ENCODE data around the gene TACR1. TPM values are rescaled to one million over a fixed set of nuclear protein-coding genes. Genes with fewer than 3 reads are reported as not detected.

The TACR1 gene
- total RNA-seq, 4 donors from 2014 or later: 1.2 to 6.5 (median 2.7) TPM

DNA sequence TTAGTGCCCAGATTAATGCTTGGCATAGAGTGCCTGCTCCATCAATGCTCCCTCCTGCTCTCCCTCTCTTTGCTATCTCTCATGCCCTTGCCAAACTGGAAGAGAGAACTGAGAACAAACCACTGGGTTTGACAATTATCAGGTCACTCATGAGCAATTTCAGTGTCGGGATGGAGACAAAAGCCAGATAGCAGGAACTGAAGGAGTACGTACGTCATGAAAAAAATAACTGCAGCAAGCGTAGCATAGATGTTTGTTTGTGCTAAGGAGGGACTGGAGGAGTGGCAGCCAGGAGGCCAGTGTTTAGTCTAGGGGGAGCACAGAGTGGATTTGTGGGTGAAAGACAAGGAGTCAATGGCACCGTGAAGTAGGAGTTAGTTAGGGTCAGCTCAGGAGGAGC is 127.6 kb downstream of the TACR1 start:
- no peak for TF ChIP-seq POLR2A (IDR thresholded peaks at IDR 0.05; ENCODE audit: low read depth)
- no peak for TF ChIP-seq EP300 (IDR thresholded peaks at IDR 0.05)
- no peak for TF ChIP-seq POLR2AphosphoS5 (IDR thresholded peaks at IDR 0.05)
- TF ChIP-seq, protein P1, sequence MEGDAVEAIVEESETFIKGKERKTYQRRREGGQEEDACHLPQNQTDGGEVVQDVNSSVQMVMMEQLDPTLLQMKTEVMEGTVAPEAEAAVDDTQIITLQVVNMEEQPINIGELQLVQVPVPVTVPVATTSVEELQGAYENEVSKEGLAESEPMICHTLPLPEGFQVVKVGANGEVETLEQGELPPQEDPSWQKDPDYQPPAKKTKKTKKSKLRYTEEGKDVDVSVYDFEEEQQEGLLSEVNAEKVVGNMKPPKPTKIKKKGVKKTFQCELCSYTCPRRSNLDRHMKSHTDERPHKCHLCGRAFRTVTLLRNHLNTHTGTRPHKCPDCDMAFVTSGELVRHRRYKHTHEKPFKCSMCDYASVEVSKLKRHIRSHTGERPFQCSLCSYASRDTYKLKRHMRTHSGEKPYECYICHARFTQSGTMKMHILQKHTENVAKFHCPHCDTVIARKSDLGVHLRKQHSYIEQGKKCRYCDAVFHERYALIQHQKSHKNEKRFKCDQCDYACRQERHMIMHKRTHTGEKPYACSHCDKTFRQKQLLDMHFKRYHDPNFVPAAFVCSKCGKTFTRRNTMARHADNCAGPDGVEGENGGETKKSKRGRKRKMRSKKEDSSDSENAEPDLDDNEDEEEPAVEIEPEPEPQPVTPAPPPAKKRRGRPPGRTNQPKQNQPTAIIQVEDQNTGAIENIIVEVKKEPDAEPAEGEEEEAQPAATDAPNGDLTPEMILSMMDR (IDR thresholded peaks at IDR 0.05): no peak
- 64% methylated on average over 5 of the region's 5 CpGs for WGBS
- Histone ChIP-seq H3K36me3 (no peaks in the 10 kb centered on the region), H3K27me3 (no peaks in the 10 kb centered on the region), H3K27ac (replicated peaks in 1 of 4) (no peak overlapping the region), H3K4me3 (no peak overlapping the region), H3K9me3 (no peaks in the 10 kb centered on the region), H3K4me1 (no peaks in the 10 kb centered on the region)
- no peak for DNase-seq (ENCODE audit: extremely low spot score)
- intact Hi-C loops (cut with DNase I): no loop called here

DNA sequence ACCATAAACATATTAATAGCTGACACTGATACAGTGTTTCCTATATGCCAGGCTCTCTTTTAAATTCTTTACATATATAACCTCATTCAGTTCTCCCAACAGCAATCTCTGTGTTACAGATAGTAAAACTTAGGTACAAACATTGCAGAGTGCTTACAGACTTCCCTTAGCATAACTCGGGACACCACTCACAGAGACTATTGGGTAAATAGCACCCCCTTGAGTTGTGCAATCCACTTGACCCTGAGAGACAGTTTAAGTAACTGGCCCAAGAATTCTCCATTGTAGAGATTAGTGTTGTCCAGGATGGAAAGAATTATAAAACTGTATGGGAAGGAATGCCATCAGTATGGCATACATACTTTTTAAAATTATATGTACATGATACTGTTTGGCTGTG is 130.8 kb downstream of the TACR1 start:
- H3K27me3 ChIP-seq: no peaks in the 10 kb centered on the region
- no peaks in the 10 kb centered on the region for H3K36me3 ChIP-seq
- no peak for DNase-seq (ENCODE audit: extremely low spot score)
- no peak overlapping the region for H3K27ac ChIP-seq (replicated peaks in 1 of 4)
- 43% methylated on average over 1 of the region's 1 CpG for WGBS
- H3K9me3 ChIP-seq: no peaks in the 10 kb centered on the region
- no peaks in the 10 kb centered on the region for H3K4me1 ChIP-seq
- TF ChIP-seq POLR2AphosphoS5 (IDR thresholded peaks at IDR 0.05) (no peak), EP300 (IDR thresholded peaks at IDR 0.05) (no peak), POLR2A (IDR thresholded peaks at IDR 0.05; ENCODE audit: low read depth) (no peak)
- TF ChIP-seq, protein P1 (IDR thresholded peaks at IDR 0.05): no peak
- H3K4me3 ChIP-seq: no peak overlapping the region
- intact Hi-C loops (cut with DNase I): no loop called here

DNA sequence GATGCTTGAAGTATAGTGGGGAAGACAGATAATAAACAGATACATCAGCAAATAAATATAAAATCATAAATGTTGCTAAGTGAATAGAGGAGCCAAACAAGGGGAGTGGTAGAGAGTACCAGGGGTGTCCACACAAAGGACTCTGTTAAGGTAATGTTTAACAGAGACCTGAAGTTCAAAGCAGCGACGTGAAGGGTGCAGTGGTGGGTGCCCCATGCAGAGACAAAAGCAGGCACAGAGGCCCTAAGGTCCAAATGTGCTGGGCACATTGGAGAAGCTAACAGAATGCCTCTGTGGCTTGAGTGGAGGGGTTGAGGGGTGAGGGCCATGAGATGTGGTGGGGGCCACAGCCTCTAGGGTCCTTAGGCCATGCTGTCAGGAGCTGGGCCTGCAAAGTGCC is 131.8 kb downstream of the TACR1 start:
- intact Hi-C loops (cut with DNase I): no loop called here
- TF ChIP-seq EP300 (IDR thresholded peaks at IDR 0.05): no peak
- TF ChIP-seq POLR2A (IDR thresholded peaks at IDR 0.05; ENCODE audit: low read depth): no peak
- no peak for TF ChIP-seq POLR2AphosphoS5 (IDR thresholded peaks at IDR 0.05)
- TF ChIP-seq, protein P1 (IDR thresholded peaks at IDR 0.05): no peak
- WGBS: 97% methylated on average over 2 of the region's 2 CpGs

DNA sequence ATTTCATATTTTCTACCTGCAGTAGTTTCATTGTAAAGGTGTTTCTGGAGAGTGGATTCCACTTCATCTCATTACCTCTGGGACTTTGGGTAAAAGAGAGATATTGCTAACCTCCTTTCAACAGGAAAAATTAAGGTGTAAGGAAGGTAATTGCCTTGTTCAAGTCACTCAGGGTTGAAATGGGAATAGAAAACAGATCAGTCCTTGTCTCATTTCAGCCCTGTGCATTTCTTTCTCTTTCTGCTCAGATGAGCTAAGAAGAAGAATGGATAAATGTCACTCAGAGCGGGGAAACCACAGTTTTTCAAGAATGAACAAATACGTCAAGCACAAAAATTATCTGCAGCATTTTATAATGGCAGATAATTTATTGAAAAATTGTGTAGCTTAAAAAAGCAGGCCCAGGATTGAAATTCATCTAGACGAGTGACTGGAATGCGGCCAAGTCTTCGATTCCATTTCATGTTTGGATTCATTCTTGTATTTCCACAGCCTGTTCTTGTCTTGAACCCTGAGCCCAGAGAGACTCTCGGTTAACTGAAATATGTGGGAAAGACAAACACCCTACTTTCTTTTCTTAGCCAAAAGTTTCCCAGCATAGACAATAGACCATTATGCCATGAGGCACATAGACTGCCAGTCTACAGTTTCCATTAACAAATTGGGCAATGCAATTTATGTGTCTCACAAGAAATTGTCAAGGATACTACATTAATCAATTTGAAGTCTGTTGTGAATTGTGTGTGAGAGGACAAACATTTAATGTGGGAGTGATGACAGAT is 133.0 kb downstream of the TACR1 start:
- 75% methylated on average over 6 of the region's 6 CpGs for WGBS
- intact Hi-C loops (cut with DNase I): no loop called here
- Histone ChIP-seq H3K36me3 (no peaks in the 10 kb centered on the region), H3K27ac (replicated peaks in 1 of 4) (no peak overlapping the region), H3K27me3 (no peaks in the 10 kb centered on the region), H3K9me3 (no peaks in the 10 kb centered on the region), H3K4me3 (no peak overlapping the region), H3K4me1 (no peaks in the 10 kb centered on the region)
- TF ChIP-seq POLR2A (IDR thresholded peaks at IDR 0.05; ENCODE audit: low read depth) (no peak), EP300 (IDR thresholded peaks at IDR 0.05) (no peak), POLR2AphosphoS5 (IDR thresholded peaks at IDR 0.05) (no peak)
- TF ChIP-seq, protein P1 (IDR thresholded peaks at IDR 0.05): no peak
- no peak for DNase-seq (ENCODE audit: extremely low spot score)

More for the DNA sequence above, 131.8 kb downstream of the TACR1 start:
- Histone ChIP-seq H3K36me3 (no peaks in the 10 kb centered on the region), H3K27me3 (no peaks in the 10 kb centered on the region), H3K4me1 (no peaks in the 10 kb centered on the region), H3K27ac (replicated peaks in 1 of 4) (no peak overlapping the region), H3K4me3 (no peak overlapping the region), H3K9me3 (no peaks in the 10 kb centered on the region)
- no peak for DNase-seq (ENCODE audit: extremely low spot score)
